Measurements from ENCODE around the gene PBX4. TPM values are rescaled to one million over a fixed set of nuclear protein-coding genes. Genes with fewer than 3 reads are reported as not detected.
"Not testable (repeated sequence)": the region's sequence is repeated elsewhere in the genome, so short reads cannot be mapped to it uniquely, and the experiment has no call there.

Gene PBX4
- total RNA-seq, 1 experiment from 2014 or later = 2.0 TPM

DNA sequence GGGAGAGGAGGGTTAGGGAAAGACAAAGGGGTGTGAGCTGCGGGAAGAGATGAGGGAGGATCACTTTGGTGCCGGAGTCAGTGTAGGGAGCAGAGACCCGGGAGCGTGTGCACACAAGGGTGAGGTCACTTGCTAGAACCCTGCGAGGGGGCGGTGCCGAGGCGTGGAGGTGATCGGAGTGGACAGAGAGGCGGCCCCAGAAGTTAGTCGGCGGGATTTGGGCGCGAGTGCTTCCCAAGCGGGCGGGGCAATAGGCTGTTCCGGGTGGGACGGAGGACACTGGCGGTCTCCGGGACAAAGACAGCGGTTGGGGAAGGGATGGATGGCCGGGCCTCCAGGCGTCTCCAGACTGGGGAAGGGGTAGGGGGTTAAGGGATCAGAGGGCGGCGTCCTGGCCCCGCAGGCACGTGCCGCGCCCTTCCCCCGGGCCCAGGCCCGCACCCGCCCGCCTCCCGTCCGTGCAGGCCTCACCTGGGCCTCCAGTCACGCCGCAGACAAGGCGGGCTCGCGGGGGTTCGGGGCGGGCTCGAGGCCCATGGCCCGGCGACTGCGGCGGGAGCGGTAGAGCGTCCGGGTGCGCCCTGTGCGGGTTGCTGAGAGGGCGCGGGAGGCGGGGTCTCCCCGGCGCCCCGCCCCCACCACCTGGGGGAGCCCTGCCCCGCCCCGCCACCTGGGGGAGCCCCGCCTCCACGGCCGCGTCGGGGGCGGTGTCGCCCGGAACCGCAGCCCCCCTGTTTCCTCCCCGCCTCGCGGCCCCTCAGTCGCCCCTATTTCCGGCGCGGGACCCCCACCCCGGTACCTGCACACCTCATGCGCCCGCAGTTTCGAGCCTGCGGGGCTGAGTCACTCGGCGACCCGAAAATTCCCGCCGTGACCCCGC, 9.4 kb upstream of the PBX4 start, which contains the start of gene LPAR2:
Gene LPAR2 (minus strand): TSS at position 600 of the 880 bp plus-strand sequence. CDS start 945 bp downstream, outside the sequence.
- H3K4me1 ChIP-seq (replicated peaks) = no peaks in the 10 kb centered on the region
- no peaks in the 10 kb centered on the region for H3K9me3 ChIP-seq (replicated peaks)
- DNase-seq (ENCODE audit: low read depth in 1 of 2, low spot score in 2 of 2) = no peak
- no peaks in the 10 kb centered on the region for H3K36me3 ChIP-seq
- H3K27me3 ChIP-seq (replicated peaks) = no peaks in the 10 kb centered on the region
- H3K4me3 ChIP-seq = no peak within 1 kb of the TSS
- no peak within 1 kb of the TSS for H3K27ac ChIP-seq

DNA sequence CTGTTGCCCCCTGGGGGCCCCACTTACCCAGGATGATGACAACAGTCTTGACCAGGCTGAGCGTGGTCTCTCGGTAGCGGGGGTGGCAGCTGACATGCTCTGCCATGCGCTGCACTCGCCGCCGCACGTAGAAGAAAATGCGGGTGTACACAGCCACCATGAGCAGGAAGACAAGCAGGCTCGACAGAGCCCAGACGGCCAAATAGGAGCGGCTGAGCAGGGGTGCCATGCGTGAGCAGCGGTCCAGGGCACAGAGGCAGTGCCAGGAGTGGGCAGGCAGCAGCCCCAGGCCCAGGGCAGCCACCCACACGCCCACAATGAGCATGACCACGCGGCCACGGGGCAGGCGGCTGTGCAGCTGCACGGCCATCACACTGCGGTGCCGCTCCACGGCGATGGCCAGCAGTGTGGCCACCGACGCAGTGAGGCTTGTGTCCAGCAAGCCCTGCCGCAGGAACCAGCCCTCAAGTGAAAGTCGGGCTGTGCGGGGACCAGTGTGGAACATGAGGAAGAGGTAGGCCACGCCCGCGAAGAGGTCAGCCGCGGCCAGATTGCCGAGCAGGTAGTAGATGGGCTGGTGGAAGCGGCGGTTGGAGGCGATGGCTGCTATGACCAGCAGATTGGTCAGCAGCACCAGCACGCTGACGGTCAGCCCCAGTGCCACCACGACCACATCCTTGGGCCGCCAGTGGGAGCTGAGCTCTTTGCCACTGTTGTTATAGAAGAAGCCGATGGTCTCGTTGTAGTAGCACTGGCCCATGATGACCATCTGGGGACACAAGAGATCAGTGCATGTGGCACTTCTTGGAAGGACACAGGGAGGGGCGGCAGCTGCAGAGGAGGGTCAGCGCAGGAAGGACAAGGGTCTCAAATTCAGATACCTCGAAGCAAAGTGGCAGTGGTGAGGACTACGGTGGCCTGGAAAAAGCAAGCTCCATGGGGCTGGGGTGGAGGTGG, 8.3 kb upstream of the PBX4 start:
- H3K27ac ChIP-seq = no peak overlapping the region
- no peaks in the 10 kb centered on the region for H3K27me3 ChIP-seq (replicated peaks)
- H3K4me3 ChIP-seq = no peak overlapping the region
- no peaks in the 10 kb centered on the region for H3K36me3 ChIP-seq
- no peak for DNase-seq (ENCODE audit: low read depth in 1 of 2, low spot score in 2 of 2)
- H3K9me3 ChIP-seq (replicated peaks) = no peaks in the 10 kb centered on the region
- no peaks in the 10 kb centered on the region for H3K4me1 ChIP-seq (replicated peaks)

DNA sequence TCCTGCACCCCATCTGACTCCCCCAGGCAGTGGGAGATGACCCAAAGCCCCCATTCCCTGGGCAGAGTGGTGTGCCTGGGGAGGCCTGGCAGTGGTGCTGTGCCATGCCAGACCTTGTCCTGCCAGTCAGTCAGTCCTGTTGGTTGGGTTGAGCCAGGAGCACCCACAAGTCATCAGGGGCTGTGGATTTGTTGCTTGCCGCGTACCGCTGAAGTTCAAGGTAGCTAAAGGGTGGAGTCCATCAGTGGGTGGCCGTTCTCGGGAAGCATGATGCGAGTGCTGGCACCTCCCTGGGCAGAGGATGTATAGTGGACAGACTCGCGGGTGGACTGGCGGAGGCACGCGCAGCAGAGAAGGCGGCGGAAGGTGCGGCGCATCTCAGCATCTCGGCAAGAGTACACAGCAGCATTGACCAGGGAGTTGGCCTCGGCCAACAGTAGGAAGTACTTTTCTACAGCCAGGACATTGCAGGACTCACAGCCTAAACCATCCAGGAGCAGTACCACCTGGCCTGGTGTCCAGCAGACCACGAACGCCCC, 5.6 kb upstream of the PBX4 start:
- no peaks in the 10 kb centered on the region for H3K36me3 ChIP-seq
- H3K27ac ChIP-seq = no peak overlapping the region
- no peak for DNase-seq (ENCODE audit: low read depth in 1 of 2, low spot score in 2 of 2)
- H3K27me3 ChIP-seq (replicated peaks) = no peaks in the 10 kb centered on the region
- no peaks in the 10 kb centered on the region for H3K9me3 ChIP-seq (replicated peaks)
- H3K4me3 ChIP-seq = no peak overlapping the region
- H3K4me1 ChIP-seq (replicated peaks) = no peaks in the 10 kb centered on the region

DNA sequence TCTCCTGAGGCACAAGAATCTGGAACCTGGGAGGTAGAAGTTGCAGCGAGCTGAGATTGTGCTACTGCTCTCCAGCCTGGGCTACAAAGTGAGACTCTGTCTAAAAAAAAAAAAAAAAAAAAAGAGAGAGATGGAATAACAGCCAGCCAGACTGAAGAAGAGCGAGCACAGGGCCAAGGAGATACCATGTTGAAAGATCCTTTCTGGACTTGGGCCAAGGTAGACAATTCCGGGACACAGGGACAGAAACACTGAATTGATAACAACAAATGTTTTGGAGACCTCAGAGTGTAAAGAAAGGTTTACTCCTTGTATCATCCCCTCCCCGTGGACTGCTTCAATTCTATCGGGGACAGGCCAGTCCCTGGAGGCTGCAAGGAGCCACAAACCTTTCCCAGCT, 4.9 kb upstream of the PBX4 start:
- H3K9me3 ChIP-seq (replicated peaks) = no peaks in the 10 kb centered on the region

DNA sequence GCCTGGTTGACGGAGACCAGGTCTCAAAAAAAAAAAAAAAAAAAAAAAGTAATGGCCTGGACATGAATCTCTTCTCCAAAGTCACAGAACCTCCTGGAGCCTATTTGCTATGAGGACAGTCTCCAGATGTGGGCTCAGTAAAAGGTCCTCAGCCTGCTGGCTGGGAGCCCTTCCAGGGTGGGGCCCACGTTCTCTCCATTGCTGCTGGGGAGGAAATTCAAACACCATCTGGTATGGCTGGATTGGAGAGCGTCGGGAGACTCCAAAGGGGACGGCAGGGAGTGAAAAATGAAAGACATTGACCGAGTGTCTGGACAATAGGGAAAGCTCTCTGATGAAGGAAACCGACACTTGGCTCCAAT, 1.3 kb upstream of the PBX4 start:
- Histone ChIP-seq H3K4me3 (no peak overlapping the region), H3K27ac (no peak overlapping the region)
- no peak for DNase-seq (ENCODE audit: low read depth in 1 of 2, low spot score in 2 of 2)

More for the DNA sequence above, 4.9 kb upstream of the PBX4 start:
- H3K27me3 ChIP-seq (replicated peaks) = no peaks in the 10 kb centered on the region
- no peak overlapping the region for H3K27ac ChIP-seq
- no peak overlapping the region for H3K4me3 ChIP-seq
- no peak for DNase-seq (ENCODE audit: low read depth in 1 of 2, low spot score in 2 of 2)
- 0 out of 2 replicates have a peak, but pooled peaks cover under 1% of the 10 kb centered on the region for H3K4me1 ChIP-seq (replicated peaks)
- no peaks in the 10 kb centered on the region for H3K36me3 ChIP-seq

DNA sequence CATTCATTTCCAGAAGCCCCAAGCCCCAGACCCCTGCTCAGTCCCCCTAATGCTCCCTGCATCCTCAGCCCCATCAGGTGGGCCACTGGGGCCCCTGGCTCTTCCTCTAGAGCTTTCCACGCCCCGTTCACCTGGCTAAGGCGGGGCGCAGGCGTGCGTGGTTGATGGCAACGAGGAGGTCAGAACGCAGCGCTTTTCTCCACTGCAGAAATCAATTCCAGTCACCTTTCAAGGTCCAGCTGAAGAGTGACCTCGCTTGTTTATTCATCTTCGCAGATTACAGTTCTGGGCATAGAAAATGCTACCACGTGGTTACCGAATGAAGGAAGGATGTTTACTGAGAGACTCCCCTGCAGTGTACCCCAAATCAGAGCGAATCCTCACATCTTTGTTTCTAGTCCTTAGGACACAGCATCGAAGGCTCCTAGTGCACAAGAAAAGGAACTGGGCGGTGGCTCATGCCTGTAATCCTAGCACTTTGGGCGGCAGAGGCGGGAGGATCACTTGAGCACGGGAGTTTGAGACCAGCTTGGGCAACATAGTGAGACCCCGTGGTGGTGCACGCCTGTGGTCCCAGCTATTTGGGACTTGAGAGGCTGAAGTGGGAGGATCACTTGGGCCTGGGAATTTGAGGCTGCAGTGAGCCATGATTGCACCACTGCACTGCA, 828 bp upstream of the PBX4 start:
- Histone ChIP-seq H3K36me3 (no peaks in the 10 kb centered on the region; the same call in 1 of the 2 replicates), H3K27me3 (replicated peaks) (no peaks in the 10 kb centered on the region), H3K9me3 (replicated peaks) (no peaks in the 10 kb centered on the region), H3K27ac (no peak overlapping the region), H3K4me3 (peak overlapping the region; percentile 53), H3K4me1 (replicated peaks) (peaks cover 12% of the 10 kb centered on the region; the same call in 1 of the 2 replicates)
- DNase-seq (ENCODE audit: low read depth in 1 of 2, low spot score in 2 of 2) = no peak

More for the DNA sequence above, 1.3 kb upstream of the PBX4 start:
- Histone ChIP-seq H3K9me3 (replicated peaks) (no peaks in the 10 kb centered on the region), H3K4me1 (replicated peaks) (peaks cover 12% of the 10 kb centered on the region; the same call in 1 of the 2 replicates), H3K27me3 (replicated peaks) (no peaks in the 10 kb centered on the region), H3K36me3 (no peaks in the 10 kb centered on the region; the same call in 1 of the 2 replicates)

DNA sequence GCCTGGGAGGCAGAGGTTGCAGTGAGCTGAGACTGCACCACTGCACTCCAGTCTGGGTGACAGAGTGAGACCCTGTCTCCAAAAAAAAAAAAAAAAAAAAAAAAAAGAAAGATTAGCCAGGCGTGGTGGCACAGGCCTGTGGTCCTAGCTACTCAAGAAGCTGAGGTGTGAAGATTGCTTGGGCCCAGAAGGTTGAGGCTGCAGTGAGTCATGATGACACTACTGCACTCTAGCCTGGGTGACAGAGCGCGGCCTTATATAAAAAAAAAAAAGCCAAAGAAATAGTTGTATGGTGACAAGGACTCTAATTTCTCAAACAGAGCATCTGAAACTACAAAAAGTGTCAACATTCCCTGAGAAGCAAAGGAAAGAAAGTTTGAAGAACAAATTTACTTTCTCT, 3.4 kb downstream of the PBX4 start:
- Histone ChIP-seq H3K27ac (no peak overlapping the region), H3K4me3 (no peak overlapping the region), H3K9me3 (replicated peaks) (no peaks in the 10 kb centered on the region), H3K27me3 (replicated peaks) (no peaks in the 10 kb centered on the region), H3K4me1 (replicated peaks) (peaks cover 12% of the 10 kb centered on the region; the same call in 1 of the 2 replicates), H3K36me3 (no peaks in the 10 kb centered on the region; the same call in 1 of the 2 replicates)
- DNase-seq (ENCODE audit: low read depth in 1 of 2, low spot score in 2 of 2) = peak in 1 of 2 experiments; percentile 18

DNA sequence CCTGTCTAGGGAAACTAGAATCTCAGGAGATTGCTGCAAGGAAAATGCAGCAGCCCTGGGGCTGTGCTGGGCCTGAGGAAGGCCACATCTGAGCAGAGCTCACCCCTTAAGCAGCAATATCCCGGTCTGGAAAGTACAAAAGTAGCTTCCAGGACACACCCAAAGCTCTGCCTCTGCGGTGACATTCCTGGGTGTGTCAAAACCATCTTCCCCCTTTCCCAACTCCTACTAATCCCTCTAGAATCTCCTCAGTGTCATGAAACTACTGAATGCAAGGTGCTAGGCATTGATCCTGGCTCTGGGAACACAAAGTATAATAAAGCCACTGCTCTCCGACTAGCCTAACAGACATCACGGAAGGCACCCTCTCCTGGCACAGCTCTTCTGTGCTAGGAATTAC, 5.0 kb downstream of the PBX4 start:
- no peaks in the 10 kb centered on the region for H3K9me3 ChIP-seq (replicated peaks)
- peaks cover 12% of the 10 kb centered on the region; the same call in 1 of the 2 replicates for H3K4me1 ChIP-seq (replicated peaks)
- no peaks in the 10 kb centered on the region for H3K27me3 ChIP-seq (replicated peaks)
- H3K27ac ChIP-seq = no peak overlapping the region
- no peak overlapping the region for H3K4me3 ChIP-seq
- no peak for DNase-seq (ENCODE audit: low read depth in 1 of 2, low spot score in 2 of 2)
- H3K36me3 ChIP-seq = no peaks in the 10 kb centered on the region; the same call in 1 of the 2 replicates

DNA sequence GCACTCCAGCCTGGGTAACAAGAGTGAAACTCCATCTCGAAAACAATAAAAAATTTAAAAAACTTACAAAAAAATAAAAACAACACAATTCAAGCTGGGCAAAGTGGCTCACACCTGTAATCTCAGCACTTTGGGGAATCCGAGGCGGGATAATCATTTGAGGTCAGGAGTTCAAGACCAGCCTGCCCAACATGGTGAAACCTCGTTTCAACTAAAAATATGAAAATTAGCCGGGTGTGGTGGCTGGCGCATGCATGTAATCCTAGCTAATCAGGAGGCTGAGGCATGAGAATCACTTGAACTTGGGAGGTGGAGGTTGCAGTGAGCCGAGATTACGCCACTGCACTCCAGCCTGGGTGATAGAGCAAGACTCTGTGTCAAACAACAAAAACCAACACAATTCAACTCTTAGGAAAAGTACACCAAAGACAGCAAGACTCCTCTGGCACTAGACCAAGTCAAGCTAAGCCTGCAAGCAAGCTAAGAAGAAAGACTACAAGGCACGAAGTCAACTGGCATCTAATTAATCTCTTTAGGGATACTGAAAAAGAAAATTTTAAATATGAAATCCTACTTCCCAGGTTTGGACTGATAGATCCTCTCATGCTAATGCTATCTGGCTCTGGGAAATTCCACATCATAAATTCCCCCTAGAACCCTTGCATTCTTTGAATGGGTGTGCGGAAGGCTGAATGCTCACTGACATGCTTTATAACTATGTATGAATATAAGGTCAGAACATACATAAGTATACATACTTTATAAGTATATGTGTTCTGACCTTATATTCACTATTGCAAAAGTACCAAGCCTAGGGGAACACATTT, 7.9 kb downstream of the PBX4 start:
- Histone ChIP-seq H3K27ac (no peak overlapping the region), H3K36me3 (no peaks in the 10 kb centered on the region), H3K9me3 (replicated peaks) (no peaks in the 10 kb centered on the region), H3K4me1 (replicated peaks) (peaks cover 3% of the 10 kb centered on the region; the same call in 1 of the 2 replicates), H3K27me3 (replicated peaks) (no peaks in the 10 kb centered on the region), H3K4me3 (no peak overlapping the region)
- no peak for DNase-seq (ENCODE audit: low read depth in 1 of 2, low spot score in 2 of 2)

DNA sequence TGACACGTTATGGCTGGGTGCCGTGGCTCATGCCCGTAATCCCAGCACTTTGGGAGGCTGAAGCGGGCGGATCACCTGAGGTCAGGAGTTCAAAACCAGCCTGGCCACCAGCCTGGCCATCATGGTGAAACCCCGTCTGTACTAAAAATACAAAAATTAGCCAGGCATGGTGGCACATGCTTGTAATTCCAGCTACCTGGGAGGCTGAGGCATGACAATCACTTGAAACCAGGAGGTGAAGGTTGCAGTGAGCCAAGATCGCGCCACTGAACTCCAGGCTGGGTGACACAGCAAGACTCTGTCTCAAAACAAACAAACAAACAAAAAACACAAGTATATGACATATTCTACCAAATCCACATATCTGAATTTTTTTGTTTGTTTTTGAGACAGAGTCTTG, 11.8 kb downstream of the PBX4 start:
- H3K4me1 ChIP-seq (replicated peaks); H3K27ac ChIP-seq; H3K36me3 ChIP-seq; DNase-seq (ENCODE audit: low read depth in 1 of 2, low spot score in 2 of 2); H3K27me3 ChIP-seq (replicated peaks); H3K9me3 ChIP-seq (replicated peaks); H3K4me3 ChIP-seq: not testable (repeated sequence)

DNA sequence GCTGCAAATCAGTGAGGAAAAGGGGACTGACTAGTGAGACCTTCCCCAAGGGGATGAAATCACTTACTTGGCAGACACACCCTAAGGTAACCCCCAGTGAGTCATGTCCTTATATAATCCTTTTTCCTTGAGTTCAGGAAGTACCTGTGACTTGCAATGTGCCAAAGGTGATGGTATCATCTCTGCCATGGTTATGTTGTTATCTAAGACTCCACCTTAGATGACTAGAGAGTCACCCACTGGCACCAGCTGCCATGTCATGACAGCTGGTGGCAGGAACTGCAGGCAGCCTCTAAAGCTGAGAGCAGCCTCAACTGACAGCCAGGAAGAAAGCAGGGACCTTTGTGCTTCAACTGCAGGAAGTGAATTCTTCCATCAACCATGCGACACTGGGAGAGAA, 12.5 kb downstream of the PBX4 start:
- no peaks in the 10 kb centered on the region for H3K27me3 ChIP-seq (replicated peaks)
- no peak overlapping the region for H3K4me3 ChIP-seq
- no peaks in the 10 kb centered on the region for H3K4me1 ChIP-seq (replicated peaks)
- no peaks in the 10 kb centered on the region for H3K36me3 ChIP-seq
- no peak overlapping the region for H3K27ac ChIP-seq
- DNase-seq (ENCODE audit: low read depth in 1 of 2, low spot score in 2 of 2) = no peak
- H3K9me3 ChIP-seq (replicated peaks) = no peaks in the 10 kb centered on the region

DNA sequence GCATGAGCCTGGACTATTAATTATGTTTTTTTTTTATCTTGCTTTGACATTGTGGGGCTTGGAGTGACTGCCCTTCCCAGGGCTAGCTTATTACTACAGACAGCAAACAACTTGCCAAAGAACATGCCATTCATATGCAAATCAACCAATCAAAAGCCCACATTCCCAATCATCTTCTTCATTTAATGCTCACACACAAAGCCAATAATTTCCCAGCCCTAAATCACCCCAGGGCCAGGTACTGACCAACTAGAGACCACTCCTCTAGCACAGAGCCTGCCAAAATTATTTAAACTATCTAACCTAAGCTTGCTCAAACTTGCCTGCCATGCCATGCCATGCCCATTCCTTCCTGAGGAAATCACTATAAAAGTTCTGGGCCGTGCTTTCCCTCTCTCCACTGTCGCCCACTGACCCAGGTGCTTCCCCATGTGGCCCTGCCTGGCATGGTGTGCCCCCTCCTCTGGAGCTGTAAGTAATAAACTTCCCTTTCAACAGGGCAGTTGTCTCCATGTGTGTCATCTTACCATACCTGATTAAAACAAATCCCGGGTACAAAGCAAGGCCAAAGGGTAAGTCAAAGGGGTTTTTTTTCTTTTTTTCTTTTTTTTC, 15.7 kb downstream of the PBX4 start:
- no peaks in the 10 kb centered on the region for H3K36me3 ChIP-seq

More for the DNA sequence above, 15.7 kb downstream of the PBX4 start:
- no peak overlapping the region for H3K27ac ChIP-seq
- DNase-seq (ENCODE audit: low read depth in 1 of 2, low spot score in 2 of 2) = no peak
- H3K4me1 ChIP-seq (replicated peaks) = no peaks in the 10 kb centered on the region
- H3K9me3 ChIP-seq (replicated peaks) = no peaks in the 10 kb centered on the region
- H3K27me3 ChIP-seq (replicated peaks) = no peaks in the 10 kb centered on the region
- H3K4me3 ChIP-seq = no peak overlapping the region

All from SJSA1 (cell line).